GM18505 (cell line): Measurements from ENCODE around the gene ARHGEF35.
"Not testable (repeated sequence)": the region's sequence is repeated elsewhere in the genome, so short reads cannot be mapped to it uniquely, and the experiment has no call there.

Source experiments
- ATAC-seq: cut with Tn5 transposase; IDR thresholded peaks from one replicate; pipeline ENCODE4 v1.9.1; 2021; ENCODE audit not compliant: unreplicated experiment
- POLR2A ChIP-seq: IDR thresholded peaks from 4 replicates; pipeline ENCODE4 v1.6.1; 2011; ENCODE audit warnings: borderline replicate concordance; ENCODE audit not compliant: insufficient read depth, insufficient read length; ENCODE audit errors: extremely low read depth

Gene ARHGEF35

DNA sequence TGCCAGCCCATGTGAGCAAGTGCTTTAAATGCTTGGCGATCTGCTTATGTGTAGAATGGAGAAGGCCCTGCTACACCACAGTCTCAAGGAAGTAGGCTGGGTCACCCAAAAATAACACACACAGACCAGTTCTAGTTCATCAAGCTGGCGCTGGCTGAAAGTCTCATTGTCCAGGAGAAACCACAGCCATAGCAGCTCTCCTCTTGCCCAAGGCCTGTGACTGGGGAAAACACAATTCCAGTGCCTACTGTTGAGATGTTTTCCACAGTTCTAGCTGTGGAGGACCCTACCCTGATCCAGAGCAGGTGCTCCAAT is 16.5 kb downstream of the ARHGEF35 start:
- ATAC-seq: peak; percentile 39

GRCh38 chr7:144178380-144179164 is 17.1 kb downstream of the ARHGEF35 start:
- peak; percentile 95 for ATAC-seq

GRCh38 chr7:144174613-144175012 is 21.0 kb downstream of the ARHGEF35 start:
- no peak for TF ChIP-seq POLR2A
- ATAC-seq: no peak

DNA sequence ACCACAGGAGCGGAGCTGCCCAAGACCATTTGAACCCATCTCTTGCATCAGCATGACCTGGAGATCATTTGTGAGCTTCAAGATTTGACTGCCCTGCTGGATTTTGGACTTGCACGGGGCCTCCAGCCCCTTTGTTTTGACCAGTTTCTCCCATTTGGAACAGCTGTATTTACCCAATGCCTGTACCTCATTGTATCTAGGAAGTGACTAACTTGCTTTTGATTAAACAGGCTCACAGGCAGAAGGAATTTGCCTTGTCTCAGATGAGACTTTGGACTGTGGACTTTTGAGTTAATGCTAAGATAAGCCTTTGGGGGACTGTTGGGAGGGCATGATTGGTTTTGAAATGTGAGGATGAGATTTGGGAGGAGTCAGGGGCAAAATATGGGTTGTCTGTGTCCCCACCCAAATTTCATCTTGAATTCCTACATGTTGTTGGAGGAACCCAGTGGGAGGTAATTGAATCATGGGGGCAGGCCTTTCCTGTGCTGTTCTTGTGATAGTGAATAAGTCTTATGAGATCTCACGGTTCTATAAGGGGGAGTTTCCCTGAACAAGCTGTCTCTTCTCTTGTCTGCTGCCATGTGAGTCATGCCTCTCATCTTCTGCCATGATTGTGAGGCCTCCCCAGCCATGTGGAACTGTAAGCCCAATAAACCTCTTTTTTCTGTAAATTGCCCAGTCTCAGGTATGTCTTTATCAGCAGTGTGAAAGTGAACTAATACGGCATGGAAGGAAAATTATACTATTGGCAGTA is 23.9 kb downstream of the ARHGEF35 start:
- ATAC-seq: not testable (repeated sequence)

GRCh38 chr7:144164784-144165183 is 30.8 kb downstream of the ARHGEF35 start:
- no peak for TF ChIP-seq POLR2A
- no peak for ATAC-seq

- no peak for TF ChIP-seq POLR2A
- no peak for ATAC-seq
Observed at GRCh38 chr7:144158861-144159260, 36.8 kb downstream of the ARHGEF35 start.

- TF ChIP-seq POLR2A: no peak
Observed at GRCh38 chr7:144148224-144148827, 47.3 kb downstream of the ARHGEF35 start.

GRCh38 chr7:144144426-144144825 is 51.2 kb downstream of the ARHGEF35 start:
- no peak for TF ChIP-seq POLR2A
- no peak for ATAC-seq

More at GRCh38 chr7:144148224-144148827, 47.3 kb downstream of the ARHGEF35 start:
- ATAC-seq: no peak

GRCh38 chr7:144142187-144142586 is 53.4 kb downstream of the ARHGEF35 start:
- TF ChIP-seq POLR2A: no peak

DNA sequence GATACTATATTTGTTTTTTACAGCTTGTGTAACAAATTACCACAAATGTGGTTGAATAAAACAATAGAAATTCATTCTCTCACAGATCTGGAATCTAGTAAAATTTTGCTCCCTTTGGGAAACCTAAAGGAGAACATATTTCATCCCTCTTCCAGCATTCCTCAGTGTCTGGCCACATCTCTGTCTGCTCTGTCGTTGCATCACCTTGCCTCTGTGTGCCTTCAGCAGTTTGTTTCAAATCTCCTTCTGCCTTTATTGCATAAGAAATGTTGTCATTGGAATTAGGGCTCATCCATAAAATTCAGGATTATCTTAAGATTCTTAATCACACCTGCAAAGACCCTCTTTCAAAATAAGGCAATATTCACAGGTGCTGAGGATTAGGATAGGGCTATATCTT is 58.1 kb downstream of the ARHGEF35 start:
- no peak for TF ChIP-seq POLR2A
- no peak for ATAC-seq

More at GRCh38 chr7:144142187-144142586, 53.4 kb downstream of the ARHGEF35 start:
- ATAC-seq: no peak
